ENCODE measurements around the gene GUCD1.

- TF ChIP-seq POLR2AphosphoS5 (IDR thresholded peaks at IDR 0.05; ENCODE audit: low read depth, low read length), result no peak
- TF ChIP-seq POLR2A (IDR thresholded peaks at IDR 0.05; ENCODE audit: low read depth, low read length), result no peak
- no peak for TF ChIP-seq TAF1 (IDR thresholded peaks at IDR 0.05; ENCODE audit: borderline replicate concordance, low read depth, low read length)
Observed at GRCh38 chr22:24566899-24567511, 12.1 kb upstream of the GUCD1 start.
